ENCODE results near the gene CEPT1. TPM values are rescaled to one million over a fixed set of nuclear protein-coding genes. Genes with fewer than 3 reads are reported as not detected.

The CEPT1 gene
- total RNA-seq, 4 donors from 2014 or later = 12.6 to 82.3 (median 35.8) TPM

- DNase-seq = no peak
- no peaks in the 10 kb centered on the region for H3K36me3 ChIP-seq
- no peak overlapping the region for H3K4me3 ChIP-seq
- H3K9me3 ChIP-seq = no peaks in the 10 kb centered on the region
- H3K27me3 ChIP-seq = no peaks in the 10 kb centered on the region
- H3K27ac ChIP-seq = no peak overlapping the region
- H3K4me1 ChIP-seq = no peaks in the 10 kb centered on the region
- intact Hi-C loops (cut with DNase I; ENCODE audit: low total_unique reads) = no loop called here
- TF ChIP-seq CTCF (IDR thresholded peaks at IDR 0.05) (no peak), POLR2A (IDR thresholded peaks at IDR 0.05) (no peak)
Measured at GRCh38 chr1:111184663-111185062, 44.6 kb downstream of the CEPT1 start.

DNA sequence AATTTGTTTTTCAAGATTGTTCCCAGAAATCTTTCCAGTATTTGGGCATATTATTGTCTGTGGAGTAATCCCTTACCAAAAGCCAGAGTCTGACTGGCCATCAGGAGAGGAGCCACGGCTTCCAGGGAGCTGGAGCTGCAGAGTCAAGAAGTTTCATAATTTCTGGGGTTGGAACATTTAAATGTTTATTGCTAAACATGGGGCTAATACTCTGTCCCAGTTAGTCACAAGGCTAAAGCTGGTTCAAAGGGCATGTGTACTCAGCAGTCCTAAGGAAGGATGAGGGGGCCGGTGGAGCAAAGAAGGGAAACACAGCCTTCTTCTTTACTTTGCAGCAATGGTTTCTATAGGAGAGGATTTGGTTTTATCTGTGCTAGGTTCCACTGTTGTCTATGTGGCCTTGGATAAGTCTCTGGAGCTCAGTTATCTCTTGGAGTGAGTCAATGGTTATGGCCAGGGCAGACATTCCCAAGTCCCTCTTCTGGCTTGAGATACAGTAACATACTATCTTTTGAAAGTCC, 51.0 kb downstream of the CEPT1 start:
- intact Hi-C loops (cut with DNase I; ENCODE audit: low total_unique reads) = no loop called here
- Histone ChIP-seq H3K27ac (no peak overlapping the region), H3K27me3 (no peaks in the 10 kb centered on the region), H3K9me3 (no peaks in the 10 kb centered on the region), H3K4me3 (no peak overlapping the region), H3K36me3 (no peaks in the 10 kb centered on the region), H3K4me1 (no peaks in the 10 kb centered on the region)
- TF ChIP-seq POLR2A (IDR thresholded peaks at IDR 0.05) (no peak), CTCF (IDR thresholded peaks at IDR 0.05) (no peak)
- DNase-seq = peak in 1 of 2 donors; percentile 24

- intact Hi-C loops (cut with DNase I; ENCODE audit: low total_unique reads) = no loop called here
- no peak overlapping the region for H3K27ac ChIP-seq
Measured at GRCh38 chr1:111191496-111191895, 51.5 kb downstream of the CEPT1 start.

DNA sequence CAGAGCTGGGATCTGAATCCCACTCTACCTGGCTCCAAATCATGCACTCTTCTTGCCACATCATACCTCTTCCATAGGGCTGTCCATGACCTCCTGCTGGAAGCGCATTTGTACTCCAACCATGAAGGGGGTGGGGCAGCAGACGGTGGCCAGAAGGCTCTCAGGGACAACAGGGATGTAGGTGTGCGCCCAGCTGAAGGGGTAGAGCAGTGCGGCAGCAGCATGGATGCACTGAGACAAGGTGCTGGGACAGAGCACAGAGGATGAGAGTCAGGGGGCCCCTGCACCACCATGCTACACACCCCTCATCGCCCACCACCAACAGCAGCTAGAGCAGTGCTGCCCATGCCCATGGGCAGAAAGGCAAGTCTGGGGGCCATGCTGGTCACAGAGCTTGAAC, 52.1 kb downstream of the CEPT1 start:
- no peaks in the 10 kb centered on the region for H3K4me1 ChIP-seq
- TF ChIP-seq POLR2A (IDR thresholded peaks at IDR 0.05) = no peak
- TF ChIP-seq CTCF (IDR thresholded peaks at IDR 0.05) = no peak
- no peaks in the 10 kb centered on the region for H3K27me3 ChIP-seq
- H3K27ac ChIP-seq = no peak overlapping the region
- intact Hi-C loops (cut with DNase I; ENCODE audit: low total_unique reads) = no loop called here
- H3K9me3 ChIP-seq = no peaks in the 10 kb centered on the region
- H3K36me3 ChIP-seq = no peaks in the 10 kb centered on the region
- no peak for DNase-seq
- H3K4me3 ChIP-seq = no peak overlapping the region

More at GRCh38 chr1:111191496-111191895, 51.5 kb downstream of the CEPT1 start:
- TF ChIP-seq POLR2A (IDR thresholded peaks at IDR 0.05) = no peak
- no peak for TF ChIP-seq CTCF (IDR thresholded peaks at IDR 0.05)
- DNase-seq = no peak
- Histone ChIP-seq H3K4me3 (no peak overlapping the region), H3K4me1 (no peaks in the 10 kb centered on the region), H3K27me3 (no peaks in the 10 kb centered on the region), H3K9me3 (no peaks in the 10 kb centered on the region), H3K36me3 (no peaks in the 10 kb centered on the region)

DNA sequence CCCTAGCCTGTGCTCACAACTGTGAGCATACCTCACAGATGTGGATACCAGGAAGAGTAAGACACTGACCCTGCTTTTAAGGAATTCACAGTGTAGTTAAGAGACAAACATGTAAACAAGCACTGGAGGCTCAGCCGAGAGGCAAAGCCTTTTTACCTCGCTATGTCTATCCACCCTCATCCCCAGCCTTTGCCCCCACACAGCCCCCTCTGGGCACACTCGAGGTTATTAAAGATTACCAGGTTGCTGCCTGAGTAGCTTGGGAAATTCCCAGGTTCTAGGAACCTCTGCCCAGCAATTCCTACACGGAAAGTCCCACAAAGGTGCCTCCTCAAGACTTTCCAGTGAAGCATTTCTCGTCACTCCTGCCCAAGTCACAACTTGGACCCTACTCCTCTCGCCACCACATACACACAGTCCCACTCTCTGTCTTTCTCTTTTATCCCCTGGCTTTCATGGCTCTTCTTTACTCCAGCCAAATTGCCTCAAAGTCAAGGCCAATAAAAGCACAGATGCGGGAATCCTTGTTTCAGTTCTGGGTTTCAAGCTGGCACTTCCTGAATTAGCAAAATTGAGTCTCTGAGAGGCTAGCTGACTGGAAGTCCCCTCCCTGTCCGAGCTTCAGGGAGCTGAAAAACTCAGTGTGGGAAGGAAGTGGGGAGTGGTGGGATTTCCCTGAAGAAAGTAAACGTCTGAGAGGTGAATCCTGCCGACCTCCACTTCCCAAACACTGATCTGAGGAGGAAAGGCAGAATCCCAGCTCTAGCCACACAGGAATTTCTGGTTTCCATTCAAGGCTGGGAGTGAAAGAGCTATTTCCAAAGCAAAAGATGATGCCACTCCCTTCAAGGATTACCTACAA, 52.9 kb downstream of the CEPT1 start:
- Histone ChIP-seq H3K36me3 (no peaks in the 10 kb centered on the region), H3K27ac (no peak overlapping the region), H3K27me3 (no peaks in the 10 kb centered on the region), H3K4me3 (no peak overlapping the region), H3K9me3 (no peaks in the 10 kb centered on the region), H3K4me1 (no peaks in the 10 kb centered on the region)
- intact Hi-C loops (cut with DNase I; ENCODE audit: low total_unique reads) = no loop called here
- DNase-seq = no peak
- no peak for TF ChIP-seq CTCF (IDR thresholded peaks at IDR 0.05)
- TF ChIP-seq POLR2A (IDR thresholded peaks at IDR 0.05) = no peak
